GM12891 (cell line): ENCODE measurements around the gene CSTPP1.
A peak's percentile ranks its signal among the peaks of the same experiment; 100 is the strongest.

Source experiments
- POLR2A ChIP-seq: IDR thresholded peaks from 2 replicates; pipeline ENCODE4 v1.6.1; 2011; ENCODE audit warnings: low read depth, low read length, control low read depth
- POLR2AphosphoS5 ChIP-seq: IDR thresholded peaks from 2 replicates; pipeline ENCODE4 v1.6.1; 2011; ENCODE audit warnings: low read depth, low read length, control low read depth
- POU2F2 ChIP-seq: IDR thresholded peaks from 2 replicates; pipeline ENCODE4 v1.6.1; 2011; ENCODE audit warnings: low read depth, mild to moderate bottlenecking, control low read depth, low read length, moderate library complexity
- SPI1 ChIP-seq: IDR thresholded peaks from 2 replicates; pipeline ENCODE4 v1.6.1; 2011; ENCODE audit warnings: low read depth, low read length, control low read depth
- TAF1 ChIP-seq: IDR thresholded peaks from 2 replicates; pipeline ENCODE4 v1.6.1; 2011; ENCODE audit warnings: low read depth, low read length, control low read depth

DNA sequence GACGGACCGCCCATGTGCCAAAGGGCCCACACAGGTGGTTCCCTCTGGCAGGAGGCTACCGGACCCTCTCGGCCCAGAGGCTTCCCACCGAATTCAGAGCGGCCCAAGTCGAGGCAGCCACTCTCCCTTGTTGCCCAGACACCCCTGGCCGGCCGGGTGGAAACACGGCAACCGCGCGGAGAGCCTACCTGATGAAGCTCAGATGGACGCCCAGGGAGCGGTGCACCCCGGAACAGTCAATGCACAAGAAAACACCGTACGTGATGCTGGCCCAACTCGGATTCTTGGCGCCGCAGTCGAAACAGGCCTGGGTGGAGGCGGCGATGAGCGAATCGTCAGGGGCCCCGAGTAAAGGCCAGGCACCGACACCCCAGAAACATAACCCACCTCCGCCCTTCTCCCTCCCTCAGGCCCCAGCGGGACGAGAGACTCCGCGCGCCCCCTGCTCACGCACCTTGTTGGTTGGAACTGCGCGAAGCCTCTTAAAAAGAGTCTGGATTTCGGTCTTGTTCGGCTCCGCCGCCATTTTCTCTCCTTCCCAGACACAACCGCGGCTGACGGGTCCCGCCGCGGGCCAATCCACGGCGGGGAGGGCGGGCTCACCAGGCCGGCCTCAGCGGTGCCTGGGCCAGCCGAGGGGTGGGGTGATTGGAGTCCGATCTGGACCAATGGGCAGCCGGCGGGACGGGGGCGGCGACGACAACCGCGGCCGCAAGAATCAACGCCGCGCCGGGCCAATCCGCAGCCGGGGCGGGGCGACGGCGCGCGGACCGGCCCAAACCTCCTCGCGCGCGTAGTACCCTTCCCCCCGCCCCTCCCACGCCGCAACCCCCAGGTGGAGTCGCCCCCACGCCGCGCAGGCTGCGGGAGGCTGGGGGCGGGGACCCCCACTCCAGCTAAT lies 240.0 kb downstream of the CSTPP1 start, which contains the start of gene ARFGAP2:
- TF ChIP-seq POLR2A (peak; percentile 66; the same call in 1 of the 2 replicates), POLR2AphosphoS5 (no peak; the same call in 1 of the 2 replicates), TAF1 (peak; percentile 90), SPI1 (no peak), POU2F2 (no peak)
